Thyroid gland (tissue), 4 donors: ENCODE measurements around the gene ULK4.
"Not testable (repeated sequence)": the region's sequence is repeated elsewhere in the genome, so short reads cannot be mapped to it uniquely, and the experiment has no call there.

Experiments used
- CTCF ChIP-seq, 6 experiments: fragments of 200-600 bp in 3 of 6; fragments of 450-650 bp in 3 of 6; sonication (generic) in 3 of 6; IDR thresholded peaks; one replicate each; pipeline ENCODE4 v1.5.1; 2016 to 2019; ENCODE audit warnings: antibody characterized with exemption in 6 of 6, mild to moderate bottlenecking in 2 of 6, inconsistent platforms in 1 of 6, moderate library complexity in 1 of 6
- POLR2A ChIP-seq, 2 donors: fragments of 450-650 bp; IDR thresholded peaks; one replicate each; pipeline ENCODE4 v1.6.1; 2017; ENCODE audit warnings: antibody characterized with exemption in 2 of 2, mild to moderate bottlenecking in 2 of 2, moderate library complexity in 1 of 2

- not testable (repeated sequence) for TF ChIP-seq CTCF, POLR2A (IDR thresholded peaks at IDR 0.05)
Measured at GRCh38 chr3:41840936-41841668, 120.8 kb downstream of the ULK4 start.
